ENCODE results near the gene PHLPP2. TPM values are rescaled to one million over a fixed set of nuclear protein-coding genes. Genes with fewer than 3 reads are reported as not detected.

PHLPP2 gene
- total RNA-seq, 2 experiments from 2014 or later, result 6.7 to 14.8 TPM

GRCh38 chr16:71700831-71701230 is 23.7 kb downstream of the PHLPP2 start:
- H2AFZ ChIP-seq (ENCODE audit: low read length), result no peak overlapping the region
- no peak overlapping the region for H3K4me3 ChIP-seq (ENCODE audit: low read depth, low read length, poor library complexity, severe bottlenecking)
- ChIA-PET POLR2A (interaction anchor here (0.6 to 1.2 kb wide), 2 partner anchors 92 to 128 kb away, joined by 3 read pairs; no protein-coding TSS in a partner anchor), CTCF (ENCODE audit: unreplicated experiment) (no interaction called here)
- H3K9me2 ChIP-seq (ENCODE audit: insufficient read depth, low read length), result no peaks in the 10 kb centered on the region
- no peaks in the 10 kb centered on the region for H3K79me2 ChIP-seq (ENCODE audit: insufficient read depth, low read depth, low read length)
- TF ChIP-seq EZH2phosphoT487 (IDR thresholded peaks at IDR 0.05; ENCODE audit: borderline replicate concordance, low read depth, low read length), result no peak
- TF ChIP-seq, protein P1, sequence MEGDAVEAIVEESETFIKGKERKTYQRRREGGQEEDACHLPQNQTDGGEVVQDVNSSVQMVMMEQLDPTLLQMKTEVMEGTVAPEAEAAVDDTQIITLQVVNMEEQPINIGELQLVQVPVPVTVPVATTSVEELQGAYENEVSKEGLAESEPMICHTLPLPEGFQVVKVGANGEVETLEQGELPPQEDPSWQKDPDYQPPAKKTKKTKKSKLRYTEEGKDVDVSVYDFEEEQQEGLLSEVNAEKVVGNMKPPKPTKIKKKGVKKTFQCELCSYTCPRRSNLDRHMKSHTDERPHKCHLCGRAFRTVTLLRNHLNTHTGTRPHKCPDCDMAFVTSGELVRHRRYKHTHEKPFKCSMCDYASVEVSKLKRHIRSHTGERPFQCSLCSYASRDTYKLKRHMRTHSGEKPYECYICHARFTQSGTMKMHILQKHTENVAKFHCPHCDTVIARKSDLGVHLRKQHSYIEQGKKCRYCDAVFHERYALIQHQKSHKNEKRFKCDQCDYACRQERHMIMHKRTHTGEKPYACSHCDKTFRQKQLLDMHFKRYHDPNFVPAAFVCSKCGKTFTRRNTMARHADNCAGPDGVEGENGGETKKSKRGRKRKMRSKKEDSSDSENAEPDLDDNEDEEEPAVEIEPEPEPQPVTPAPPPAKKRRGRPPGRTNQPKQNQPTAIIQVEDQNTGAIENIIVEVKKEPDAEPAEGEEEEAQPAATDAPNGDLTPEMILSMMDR (conservative IDR thresholded peaks at IDR 0.05; ENCODE audit: low read length), result no peak
- intact Hi-C loops (cut with micrococcal nuclease; ENCODE audit: unreplicated experiment), result no loop called here
- H3K27ac ChIP-seq (ENCODE audit: low read depth, low read length, poor library complexity, severe bottlenecking), result no peak overlapping the region
- H3K36me3 ChIP-seq (ENCODE audit: insufficient read depth, low read length), result peaks cover 8% of the 10 kb centered on the region
- no peaks in the 10 kb centered on the region for H3K9me3 ChIP-seq (ENCODE audit: low read length)
- H3K4me2 ChIP-seq (ENCODE audit: low read length), result no peak overlapping the region
- no TSS peak for BruUV-seq (replicated peaks)
- DNase-seq (ENCODE audit: low spot score), result no peak
- no peaks in the 10 kb centered on the region for H4K20me1 ChIP-seq (ENCODE audit: insufficient read depth, low read length)
- peaks cover 9% of the 10 kb centered on the region for H3K4me1 ChIP-seq (ENCODE audit: insufficient read depth, low read length, poor library complexity, severe bottlenecking)

GRCh38 chr16:71698491-71698890 is 26.0 kb downstream of the PHLPP2 start:
- intact Hi-C loops (cut with micrococcal nuclease; ENCODE audit: unreplicated experiment), result no loop called here
- H3K27ac ChIP-seq (ENCODE audit: low read depth, low read length, poor library complexity, severe bottlenecking), result no peak overlapping the region

GRCh38 chr16:71693164-71693563 is 31.3 kb downstream of the PHLPP2 start:
- no peaks in the 10 kb centered on the region for H3K79me2 ChIP-seq (ENCODE audit: insufficient read depth, low read depth, low read length)
- H3K4me3 ChIP-seq (ENCODE audit: low read depth, low read length, poor library complexity, severe bottlenecking), result no peak overlapping the region
- DNase-seq (ENCODE audit: low spot score), result no peak
- intact Hi-C loops (cut with micrococcal nuclease; ENCODE audit: unreplicated experiment), result no loop called here
- no peak overlapping the region for H3K4me2 ChIP-seq (ENCODE audit: low read length)
- no peaks in the 10 kb centered on the region for H3K9me2 ChIP-seq (ENCODE audit: insufficient read depth, low read length)
- H2AFZ ChIP-seq (ENCODE audit: low read length), result no peak overlapping the region
- H3K27ac ChIP-seq (ENCODE audit: low read depth, low read length, poor library complexity, severe bottlenecking), result no peak overlapping the region
- TF ChIP-seq EZH2phosphoT487 (IDR thresholded peaks at IDR 0.05; ENCODE audit: borderline replicate concordance, low read depth, low read length), result no peak
- TF ChIP-seq, protein P1 (conservative IDR thresholded peaks at IDR 0.05; ENCODE audit: low read length), result no peak
- CTCF ChIA-PET (ENCODE audit: unreplicated experiment), result no interaction called here
- BruUV-seq (replicated peaks), result no TSS peak
- no peaks in the 10 kb centered on the region for H3K9me3 ChIP-seq (ENCODE audit: low read length)
- H4K20me1 ChIP-seq (ENCODE audit: insufficient read depth, low read length), result no peaks in the 10 kb centered on the region
- H3K4me1 ChIP-seq (ENCODE audit: insufficient read depth, low read length, poor library complexity, severe bottlenecking), result no peaks in the 10 kb centered on the region
- POLR2A ChIA-PET, result no interaction called here
- peaks cover 15% of the 10 kb centered on the region for H3K36me3 ChIP-seq (ENCODE audit: insufficient read depth, low read length)

More at GRCh38 chr16:71698491-71698890, 26.0 kb downstream of the PHLPP2 start:
- Histone ChIP-seq H4K20me1 (ENCODE audit: insufficient read depth, low read length) (no peaks in the 10 kb centered on the region), H3K4me2 (ENCODE audit: low read length) (no peak overlapping the region), H3K79me2 (ENCODE audit: insufficient read depth, low read depth, low read length) (no peaks in the 10 kb centered on the region), H3K9me3 (ENCODE audit: low read length) (no peaks in the 10 kb centered on the region), H2AFZ (ENCODE audit: low read length) (no peak overlapping the region), H3K4me1 (ENCODE audit: insufficient read depth, low read length, poor library complexity, severe bottlenecking) (no peaks in the 10 kb centered on the region), H3K36me3 (ENCODE audit: insufficient read depth, low read length) (peaks cover 8% of the 10 kb centered on the region), H3K9me2 (ENCODE audit: insufficient read depth, low read length) (no peaks in the 10 kb centered on the region), H3K4me3 (ENCODE audit: low read depth, low read length, poor library complexity, severe bottlenecking) (no peak overlapping the region)
- TF ChIP-seq, protein P1 (conservative IDR thresholded peaks at IDR 0.05; ENCODE audit: low read length), result no peak
- no peak for TF ChIP-seq EZH2phosphoT487 (IDR thresholded peaks at IDR 0.05; ENCODE audit: borderline replicate concordance, low read depth, low read length)
- CTCF ChIA-PET (ENCODE audit: unreplicated experiment), result no interaction called here
- no TSS peak for BruUV-seq (replicated peaks)
- no peak for DNase-seq (ENCODE audit: low spot score)
- POLR2A ChIA-PET, result no interaction called here
